ENCODE data around the gene IL27RA. TPM values are rescaled to one million over a fixed set of nuclear protein-coding genes. Genes with fewer than 3 reads are reported as not detected.

The IL27RA gene
- total and polyA plus RNA-seq, 2 experiments from 2014 or later: 7.7 to 11.4 TPM

GRCh38 chr19:14088634-14089411 is 57.3 kb downstream of the IL27RA start (continued):
- TF ChIP-seq ZNF462 (CRISPR knock-in tag; IDR thresholded peaks at IDR 0.05): no peak
- TF ChIP-seq, protein P1, sequence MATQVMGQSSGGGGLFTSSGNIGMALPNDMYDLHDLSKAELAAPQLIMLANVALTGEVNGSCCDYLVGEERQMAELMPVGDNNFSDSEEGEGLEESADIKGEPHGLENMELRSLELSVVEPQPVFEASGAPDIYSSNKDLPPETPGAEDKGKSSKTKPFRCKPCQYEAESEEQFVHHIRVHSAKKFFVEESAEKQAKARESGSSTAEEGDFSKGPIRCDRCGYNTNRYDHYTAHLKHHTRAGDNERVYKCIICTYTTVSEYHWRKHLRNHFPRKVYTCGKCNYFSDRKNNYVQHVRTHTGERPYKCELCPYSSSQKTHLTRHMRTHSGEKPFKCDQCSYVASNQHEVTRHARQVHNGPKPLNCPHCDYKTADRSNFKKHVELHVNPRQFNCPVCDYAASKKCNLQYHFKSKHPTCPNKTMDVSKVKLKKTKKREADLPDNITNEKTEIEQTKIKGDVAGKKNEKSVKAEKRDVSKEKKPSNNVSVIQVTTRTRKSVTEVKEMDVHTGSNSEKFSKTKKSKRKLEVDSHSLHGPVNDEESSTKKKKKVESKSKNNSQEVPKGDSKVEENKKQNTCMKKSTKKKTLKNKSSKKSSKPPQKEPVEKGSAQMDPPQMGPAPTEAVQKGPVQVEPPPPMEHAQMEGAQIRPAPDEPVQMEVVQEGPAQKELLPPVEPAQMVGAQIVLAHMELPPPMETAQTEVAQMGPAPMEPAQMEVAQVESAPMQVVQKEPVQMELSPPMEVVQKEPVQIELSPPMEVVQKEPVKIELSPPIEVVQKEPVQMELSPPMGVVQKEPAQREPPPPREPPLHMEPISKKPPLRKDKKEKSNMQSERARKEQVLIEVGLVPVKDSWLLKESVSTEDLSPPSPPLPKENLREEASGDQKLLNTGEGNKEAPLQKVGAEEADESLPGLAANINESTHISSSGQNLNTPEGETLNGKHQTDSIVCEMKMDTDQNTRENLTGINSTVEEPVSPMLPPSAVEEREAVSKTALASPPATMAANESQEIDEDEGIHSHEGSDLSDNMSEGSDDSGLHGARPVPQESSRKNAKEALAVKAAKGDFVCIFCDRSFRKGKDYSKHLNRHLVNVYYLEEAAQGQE (IDR thresholded peaks at IDR 0.05; ENCODE audit: unreplicated experiment): no peak
- TF ChIP-seq JUNB (IDR thresholded peaks at IDR 0.05; ENCODE audit: unreplicated experiment): no peak
- TF ChIP-seq ZNF114 (CRISPR knock-in tag; IDR thresholded peaks at IDR 0.05): no peak
- no peak for TF ChIP-seq EZH2 (IDR thresholded peaks at IDR 0.05; ENCODE audit: low read depth, unreplicated experiment)

Measured in GM23338 (cell line).